Keratinocyte (primary cell): ENCODE measurements around the gene RAC2. TPM values are rescaled to one million over a fixed set of nuclear protein-coding genes. Genes with fewer than 3 reads are reported as not detected.

Source experiments
- DNase-seq: peaks from one replicate; pipeline ENCODE4 v3.0.0-alpha.2; 2011; ENCODE audit warnings: low read depth, missing footprints, low spot score
- FAIRE-seq: peaks from 2 replicates; lab custom pipeline; 2011; peaks lifted over from hg19 to GRCh38; lab: Jason Lieb, UNC
- H2AFZ ChIP-seq: 2 replicates; pipeline ENCODE4 v1.6.0; 2012; ENCODE audit warnings: low read length, control low read depth, inconsistent platforms; ENCODE audit not compliant: control insufficient read depth
- H3K27ac ChIP-seq: 2 replicates; pipeline ENCODE4 v1.5.1; 2011; ENCODE audit warnings: low read length; ENCODE audit not compliant: control insufficient read depth, insufficient read depth
- H3K27me3 ChIP-seq: 3 replicates; pipeline ENCODE4 v1.6.0; 2011; ENCODE audit warnings: low read length; ENCODE audit not compliant: control insufficient read depth, insufficient read depth; ENCODE audit errors: extremely low read depth
- H3K36me3 ChIP-seq, 2 experiments: 2 replicates in 1 of 2; 3 replicates in 1 of 2; pipeline ENCODE4 v1.5.1; 2011; ENCODE audit warnings: low read length in 2 of 2, mild to moderate bottlenecking in 1 of 2; ENCODE audit not compliant: control insufficient read depth in 2 of 2, insufficient read depth in 2 of 2; ENCODE audit errors: extremely low read depth in 1 of 2
- H3K4me1 ChIP-seq: 3 replicates; pipeline ENCODE4 v1.5.1; 2011; ENCODE audit warnings: low read length; ENCODE audit not compliant: control insufficient read depth, insufficient read depth; ENCODE audit errors: extremely low read depth
- H3K4me2 ChIP-seq: 3 replicates; pipeline ENCODE4 v1.6.0; 2011; ENCODE audit warnings: low read depth, low read length; ENCODE audit not compliant: control insufficient read depth, insufficient read depth; ENCODE audit errors: extremely low read depth
- H3K4me3 ChIP-seq, 3 experiments: fragments of 200-600 bp in 1 of 3; sonication (generic) in 1 of 3; 2 replicates in 2 of 3; 3 replicates in 1 of 3; pipeline ENCODE4 v1.5.1; 2011 to 2016; ENCODE audit warnings: low read length in 3 of 3, mild to moderate bottlenecking in 3 of 3, control low read depth in 2 of 3, inconsistent platforms in 1 of 3, low read depth in 1 of 3, mixed read lengths in 1 of 3, mixed run types in 1 of 3, moderate library complexity in 1 of 3; ENCODE audit not compliant: control insufficient read depth in 2 of 3, insufficient read depth in 2 of 3; ENCODE audit errors: extremely low read depth in 1 of 3
- H3K79me2 ChIP-seq: 2 replicates; pipeline ENCODE4 v1.6.0; 2012; ENCODE audit warnings: low read length; ENCODE audit not compliant: control insufficient read depth, insufficient read depth
- H3K9ac ChIP-seq: 3 replicates; pipeline ENCODE4 v1.6.0; 2011; ENCODE audit warnings: low read length; ENCODE audit not compliant: control insufficient read depth, insufficient read depth; ENCODE audit errors: extremely low read depth
- H3K9me1 ChIP-seq: 3 replicates; pipeline ENCODE4 v1.6.0; 2011; ENCODE audit warnings: low read length; ENCODE audit not compliant: control insufficient read depth, insufficient read depth; ENCODE audit errors: extremely low read depth
- H3K9me3 ChIP-seq: 2 replicates; pipeline ENCODE4 v1.5.1; 2012; ENCODE audit warnings: low read depth, low read length; ENCODE audit not compliant: control insufficient read depth
- H4K20me1 ChIP-seq: 3 replicates; pipeline ENCODE4 v1.6.0; 2011; ENCODE audit warnings: low read length; ENCODE audit not compliant: control insufficient read depth, insufficient read depth; ENCODE audit errors: extremely low read depth
- EZH2 ChIP-seq: IDR thresholded peaks from one replicate; pipeline ENCODE4 v1.6.1; 2012; ENCODE audit warnings: inconsistent platforms, mild to moderate bottlenecking, low read length, moderate library complexity
- dilution Hi-C: fragments of 300-500 bp; cut with MboI; formaldehyde crosslinking; loops from one replicate; pipeline ENCODE4 v1.7.0; 2020; ENCODE audit warnings: low sequenced_read_pairs; ENCODE audit not compliant: extremely low pct_ligation_motif_present
- polyA plus RNA-seq, 5 experiments: library from polyadenylated mRNA; depleted of rRNA in 3 of 5; stranded (reverse) in 3 of 5; stranded (forward) in 1 of 5; unstranded in 1 of 5; fragments of >200 nt; gene quantifications; 1 replicate in 1 of 5; 2 replicates in 3 of 5; 3 replicates in 1 of 5; pipeline versions ENCODE4 v1.2.1 to v1.2.3, GENCODE V29; 2011 to 2012; ENCODE audit warnings: missing spikeins in 2 of 5, low read depth in 1 of 5, low replicate concordance in 1 of 5
- TF ChIP-seq, protein P1 (sequence below), 3 experiments: IDR thresholded peaks in 1 of 3; conservative IDR thresholded peaks in 1 of 3; optimal IDR thresholded peaks in 1 of 3; 2 replicates in 2 of 3; 3 replicates in 1 of 3; pipeline versions ENCODE3 to v1.5.1; 2011; ENCODE audit warnings: low read length in 3 of 3, mild to moderate bottlenecking in 3 of 3, moderate library complexity in 2 of 3, control low read depth in 1 of 3, inconsistent platforms in 1 of 3; ENCODE audit not compliant: insufficient read depth in 2 of 3; ENCODE audit errors: extremely low read depth in 1 of 3

The RAC2 gene
- polyA plus RNA-seq, 1 donor (not counting 4 experiments of a cell fraction or from before 2014, with no cell fraction given) = 78.6 TPM

- no peak overlapping the region for H3K9ac ChIP-seq
- H3K79me2 ChIP-seq = no peaks in the 10 kb centered on the region
- H3K9me3 ChIP-seq = no peaks in the 10 kb centered on the region
- no peak overlapping the region for H2AFZ ChIP-seq
- H3K36me3 ChIP-seq = peaks cover 14 to 19% of the 10 kb centered on the region in 2 experiments
- no peaks in the 10 kb centered on the region for H4K20me1 ChIP-seq
- peaks cover 11% of the 10 kb centered on the region for H3K4me1 ChIP-seq
- H3K9me1 ChIP-seq = no peaks in the 10 kb centered on the region
- no peak overlapping the region for H3K4me3 ChIP-seq
- H3K27me3 ChIP-seq = no peaks in the 10 kb centered on the region
- H3K27ac ChIP-seq = no peak overlapping the region
- DNase-seq = no peak
- dilution Hi-C loops = no loop called here
- no peak for TF ChIP-seq EZH2
- TF ChIP-seq, protein P1, sequence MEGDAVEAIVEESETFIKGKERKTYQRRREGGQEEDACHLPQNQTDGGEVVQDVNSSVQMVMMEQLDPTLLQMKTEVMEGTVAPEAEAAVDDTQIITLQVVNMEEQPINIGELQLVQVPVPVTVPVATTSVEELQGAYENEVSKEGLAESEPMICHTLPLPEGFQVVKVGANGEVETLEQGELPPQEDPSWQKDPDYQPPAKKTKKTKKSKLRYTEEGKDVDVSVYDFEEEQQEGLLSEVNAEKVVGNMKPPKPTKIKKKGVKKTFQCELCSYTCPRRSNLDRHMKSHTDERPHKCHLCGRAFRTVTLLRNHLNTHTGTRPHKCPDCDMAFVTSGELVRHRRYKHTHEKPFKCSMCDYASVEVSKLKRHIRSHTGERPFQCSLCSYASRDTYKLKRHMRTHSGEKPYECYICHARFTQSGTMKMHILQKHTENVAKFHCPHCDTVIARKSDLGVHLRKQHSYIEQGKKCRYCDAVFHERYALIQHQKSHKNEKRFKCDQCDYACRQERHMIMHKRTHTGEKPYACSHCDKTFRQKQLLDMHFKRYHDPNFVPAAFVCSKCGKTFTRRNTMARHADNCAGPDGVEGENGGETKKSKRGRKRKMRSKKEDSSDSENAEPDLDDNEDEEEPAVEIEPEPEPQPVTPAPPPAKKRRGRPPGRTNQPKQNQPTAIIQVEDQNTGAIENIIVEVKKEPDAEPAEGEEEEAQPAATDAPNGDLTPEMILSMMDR (optimal IDR thresholded peaks at IDR 0.05 in 1 of 3, IDR thresholded peaks at IDR 0.05 in 1 of 3, conservative IDR thresholded peaks at IDR 0.05 in 1 of 3; ENCODE audit: extremely low read depth in 1 of 3, insufficient read depth in 2 of 3, low read length in 3 of 3) = no peak
- no peak for FAIRE-seq
- no peak overlapping the region for H3K4me2 ChIP-seq
Observed at GRCh38 chr22:37223965-37224551, 20.0 kb downstream of the RAC2 start.

DNA sequence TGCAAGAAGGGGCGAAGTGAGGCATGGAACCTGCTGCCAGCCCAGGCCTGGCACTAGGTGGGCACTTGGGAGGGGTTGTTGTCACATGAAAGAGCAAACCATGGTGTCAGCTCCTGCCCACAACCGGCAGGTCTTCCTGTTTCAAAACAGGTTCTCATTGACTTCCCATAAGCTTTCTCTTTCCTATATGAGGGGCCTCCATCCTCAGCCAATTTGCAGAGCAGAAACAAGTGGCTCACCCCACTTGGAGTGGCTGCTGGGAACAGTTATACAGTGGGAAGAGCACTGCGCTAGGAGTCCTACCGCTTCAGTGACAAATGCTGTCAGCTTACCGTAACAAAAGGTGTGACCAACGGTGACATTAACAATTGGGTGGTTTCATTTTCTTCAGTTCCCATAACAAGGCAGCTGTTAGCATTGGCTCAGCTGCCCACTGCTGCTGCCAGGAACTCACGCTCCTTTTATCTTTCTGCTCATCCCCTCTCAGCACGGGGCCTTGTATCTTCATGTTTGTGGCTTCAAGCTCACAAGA is 21.6 kb downstream of the RAC2 start:
- H3K4me3 ChIP-seq = no peak overlapping the region
- FAIRE-seq = no peak

More for the DNA sequence above, 21.6 kb downstream of the RAC2 start:
- Histone ChIP-seq H3K79me2 (no peaks in the 10 kb centered on the region), H3K27ac (no peak overlapping the region), H3K9ac (no peak overlapping the region), H4K20me1 (no peaks in the 10 kb centered on the region), H3K4me1 (no peaks in the 10 kb centered on the region), H3K9me1 (no peaks in the 10 kb centered on the region), H3K27me3 (no peaks in the 10 kb centered on the region), H2AFZ (no peak overlapping the region), H3K36me3 (peaks cover 14 to 19% of the 10 kb centered on the region in 2 experiments), H3K9me3 (no peaks in the 10 kb centered on the region), H3K4me2 (no peak overlapping the region)
- no peak for DNase-seq
- TF ChIP-seq, protein P1 (optimal IDR thresholded peaks at IDR 0.05 in 1 of 3, IDR thresholded peaks at IDR 0.05 in 1 of 3, conservative IDR thresholded peaks at IDR 0.05 in 1 of 3; ENCODE audit: extremely low read depth in 1 of 3, insufficient read depth in 2 of 3, low read length in 3 of 3) = no peak
- no peak for TF ChIP-seq EZH2
- dilution Hi-C loops = no loop called here
